Neuronal stem cell (in vitro differentiated cells): Measurements from ENCODE around the gene PRLR.

ENCODE experiments used
- DNase-seq: peaks from one replicate; pipeline ENCODE4 v3.0.0-alpha.2; 2013; ENCODE audit warnings: low spot score
- H2AFZ ChIP-seq: one replicate; pipeline ENCODE4 v1.6.1; 2013; ENCODE audit warnings: mild to moderate bottlenecking, low read length, inconsistent platforms
- H2AK5ac ChIP-seq: 2 replicates; pipeline ENCODE4 v1.6.1; 2013; ENCODE audit warnings: low read depth, mild to moderate bottlenecking, inconsistent platforms, low read length, moderate library complexity, mixed read lengths
- H2BK120ac ChIP-seq: 2 replicates; pipeline ENCODE4 v1.6.1; 2013; ENCODE audit warnings: low read depth, mild to moderate bottlenecking, inconsistent platforms, low read length, moderate library complexity, mixed read lengths
- H2BK12ac ChIP-seq: one replicate; pipeline ENCODE4 v1.6.1; 2013; ENCODE audit warnings: low read length, inconsistent platforms
- H2BK15ac ChIP-seq: 2 replicates; pipeline ENCODE4 v1.6.1; 2013; ENCODE audit warnings: mild to moderate bottlenecking, low read length, inconsistent platforms, mixed read lengths
- H2BK5ac ChIP-seq: one replicate; pipeline ENCODE4 v1.6.1; 2013; ENCODE audit warnings: inconsistent platforms, mild to moderate bottlenecking, low read length, moderate library complexity
- H3K14ac ChIP-seq: one replicate; pipeline ENCODE4 v1.6.1; 2013; ENCODE audit warnings: low read length, inconsistent platforms
- H3K18ac ChIP-seq: 2 replicates; pipeline ENCODE4 v1.6.1; 2013; ENCODE audit warnings: low read length, inconsistent platforms
- H3K23ac ChIP-seq: 2 replicates; pipeline ENCODE4 v1.6.1; 2013; ENCODE audit warnings: low read depth, mild to moderate bottlenecking, mixed read lengths, low read length, inconsistent platforms; ENCODE audit not compliant: poor library complexity
- H3K27ac ChIP-seq: replicated peaks from 3 replicates; pipeline ENCODE4 v1.5.1; 2013; ENCODE audit warnings: low read length, inconsistent platforms
- H3K27me3 ChIP-seq, 3 experiments: 2 replicates each; pipeline ENCODE4 v1.6.1; 2013; ENCODE audit warnings: low read length in 3 of 3, mild to moderate bottlenecking in 2 of 3, inconsistent platforms in 1 of 3, low read depth in 1 of 3, mixed read lengths in 1 of 3, moderate library complexity in 1 of 3; ENCODE audit not compliant: control insufficient read depth in 3 of 3, insufficient read depth in 3 of 3
- H3K36me3 ChIP-seq, 2 donors: replicated peaks in 1 of 2; 2 replicates each; pipeline ENCODE4 v1.6.1; 2013; ENCODE audit warnings: low read length in 2 of 2; ENCODE audit not compliant: control insufficient read depth in 2 of 2, insufficient read depth in 2 of 2
- H3K4ac ChIP-seq: 2 replicates; pipeline ENCODE4 v1.6.1; 2013; ENCODE audit warnings: inconsistent platforms, mild to moderate bottlenecking, low read length, moderate library complexity
- H3K4me1 ChIP-seq, 2 donors: 1 replicate in 1 of 2; 2 replicates in 1 of 2; pipeline ENCODE4 v1.6.1; 2013; ENCODE audit warnings: low read length in 2 of 2, low read depth in 1 of 2; ENCODE audit not compliant: control insufficient read depth in 2 of 2, insufficient read depth in 1 of 2
- H3K4me2 ChIP-seq: one replicate; pipeline ENCODE4 v1.6.1; 2013; ENCODE audit warnings: mild to moderate bottlenecking, low read length, inconsistent platforms; ENCODE audit not compliant: insufficient read depth, poor library complexity, severe bottlenecking
- H3K4me3 ChIP-seq, 2 donors: 2 replicates each; pipeline ENCODE4 v1.5.1; 2013; ENCODE audit warnings: low read length in 2 of 2, mild to moderate bottlenecking in 2 of 2, inconsistent platforms in 1 of 2, moderate library complexity in 1 of 2
- H3K79me1 ChIP-seq: one replicate; pipeline ENCODE4 v1.6.1; 2013; ENCODE audit warnings: low read depth, mild to moderate bottlenecking, inconsistent platforms, low read length, moderate library complexity
- H3K9ac ChIP-seq: one replicate; pipeline ENCODE4 v1.6.1; 2013; ENCODE audit warnings: mild to moderate bottlenecking, low read depth, low read length, inconsistent platforms; ENCODE audit not compliant: poor library complexity
- H3K9me3 ChIP-seq, 2 donors: replicated peaks in 1 of 2; 2 replicates each; pipeline versions ENCODE3 to v1.6.1; 2013; ENCODE audit warnings: low read length in 2 of 2, mild to moderate bottlenecking in 2 of 2, inconsistent platforms in 1 of 2, low read depth in 1 of 2, mixed read lengths in 1 of 2, moderate library complexity in 1 of 2; ENCODE audit not compliant: control insufficient read depth in 2 of 2, insufficient read depth in 1 of 2
- H4K8ac ChIP-seq: one replicate; pipeline ENCODE4 v1.6.1; 2013; ENCODE audit warnings: low read depth, mild to moderate bottlenecking, inconsistent platforms, low read length, moderate library complexity
- H4K91ac ChIP-seq: one replicate; pipeline ENCODE4 v1.6.1; 2013; ENCODE audit warnings: low read length, low read depth, mild to moderate bottlenecking, inconsistent platforms; ENCODE audit not compliant: poor library complexity
- WGBS, 2 donors: extraction: QIAGEN DNeasy Blood & Tissue Kit; methylation state at CpG; one replicate each; pipeline ENCODE4 v1.1.7; 2013; ENCODE audit warnings: missing lambda C conversion rate in 2 of 2, mixed read lengths in 1 of 2; ENCODE audit not compliant: insufficient read length in 2 of 2, insufficient replicate concordance in 1 of 2; ENCODE audit errors: extremely low coverage in 2 of 2; 5-methylcytosine and 5-hydroxymethylcytosine counted together

PRLR gene

GRCh38 chr5:35016174-35017051, 213.9 kb downstream of the PRLR start:
- no peak overlapping the region for H3K4ac ChIP-seq
- no peak overlapping the region for H2AK5ac ChIP-seq
- H2BK5ac ChIP-seq: no peak overlapping the region
- WGBS, 2 donors: no CpG with 5 or more reads among the region's 4 CpGs
- H3K36me3 ChIP-seq: no peaks in the 10 kb centered on the region
- H3K79me1 ChIP-seq: no peaks in the 10 kb centered on the region
- no peaks in the 10 kb centered on the region for H3K9me3 ChIP-seq
- H3K27ac ChIP-seq: no peak overlapping the region
- H3K18ac ChIP-seq: no peak overlapping the region
- H2AFZ ChIP-seq: no peak overlapping the region
- no peak for DNase-seq
- no peaks in the 10 kb centered on the region for H3K4me1 ChIP-seq
- H3K23ac ChIP-seq: no peak overlapping the region
- H3K4me2 ChIP-seq: no peak overlapping the region
- H3K4me3 ChIP-seq: no peak overlapping the region
- no peak overlapping the region for H3K14ac ChIP-seq
- no peak overlapping the region for H4K8ac ChIP-seq
- H3K27me3 ChIP-seq: no peaks in the 10 kb centered on the region
- H4K91ac ChIP-seq: no peak overlapping the region
- H2BK15ac ChIP-seq: no peak overlapping the region
- H2BK12ac ChIP-seq: no peak overlapping the region
- H3K9ac ChIP-seq: no peak overlapping the region
- no peak overlapping the region for H2BK120ac ChIP-seq

DNA sequence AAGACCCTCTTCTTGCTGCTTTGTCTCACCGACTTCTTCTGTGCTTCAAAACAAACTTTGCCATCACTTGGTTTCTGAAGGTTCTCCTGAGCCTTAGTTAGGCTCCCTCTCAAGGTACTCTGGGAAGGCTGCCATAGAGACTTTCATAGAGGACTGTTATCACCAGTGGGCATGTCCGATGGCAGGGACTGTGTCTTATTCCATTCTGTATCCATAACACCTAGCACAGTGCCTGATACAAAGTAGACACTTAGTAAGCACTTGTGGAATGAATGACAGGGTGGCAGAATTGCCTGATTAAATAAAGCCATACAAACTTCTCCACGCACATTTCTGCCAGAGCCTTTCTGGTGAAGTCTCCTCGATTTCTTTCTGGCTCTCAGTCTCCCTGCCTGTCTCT, 215.2 kb downstream of the PRLR start:
- Histone ChIP-seq H3K18ac (no peak overlapping the region), H4K91ac (no peak overlapping the region), H3K4ac (no peak overlapping the region), H3K27me3 (no peaks in the 10 kb centered on the region), H3K4me2 (no peak overlapping the region), H2AFZ (no peak overlapping the region), H3K4me1 (no peaks in the 10 kb centered on the region), H3K79me1 (no peaks in the 10 kb centered on the region), H3K14ac (no peak overlapping the region), H3K4me3 (no peak overlapping the region), H2BK15ac (no peak overlapping the region), H3K36me3 (no peaks in the 10 kb centered on the region), H2BK120ac (no peak overlapping the region), H4K8ac (no peak overlapping the region), H2AK5ac (no peak overlapping the region), H3K9ac (no peak overlapping the region), H2BK12ac (no peak overlapping the region), H2BK5ac (no peak overlapping the region), H3K27ac (no peak overlapping the region), H3K9me3 (no peaks in the 10 kb centered on the region), H3K23ac (no peak overlapping the region)
- DNase-seq: no peak
- no CpG with 5 or more reads among the region's 4 CpGs for WGBS, 2 donors

DNA sequence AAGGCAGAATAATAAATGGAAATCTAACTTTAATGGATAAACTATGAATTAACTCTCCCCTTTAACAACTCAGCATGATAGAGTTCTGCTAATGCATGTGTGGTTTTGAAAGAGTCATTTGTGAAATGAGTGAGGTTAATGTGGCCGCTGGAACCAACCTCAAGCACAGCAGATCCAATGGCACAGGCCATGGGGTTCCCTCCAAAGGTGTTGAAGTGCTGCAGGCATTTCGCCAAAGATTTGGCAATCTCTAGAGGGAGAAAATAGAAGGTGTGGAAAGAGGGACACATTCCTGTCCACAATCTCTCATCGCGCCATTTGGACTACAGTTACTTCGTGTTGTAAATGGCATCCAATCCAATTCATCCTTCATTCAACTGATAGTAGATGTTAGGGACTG, 217.5 kb downstream of the PRLR start:
- Histone ChIP-seq H4K8ac (no peak overlapping the region), H3K27me3 (no peaks in the 10 kb centered on the region), H3K4me1 (peaks cover 0 to 1% of the 10 kb centered on the region in 2 donors), H2BK120ac (no peak overlapping the region), H2BK5ac (no peak overlapping the region), H2BK15ac (no peak overlapping the region), H3K36me3 (no peaks in the 10 kb centered on the region), H3K4me2 (no peak overlapping the region), H3K27ac (no peak overlapping the region), H3K23ac (no peak overlapping the region), H4K91ac (no peak overlapping the region), H3K79me1 (no peaks in the 10 kb centered on the region), H2AFZ (no peak overlapping the region), H2BK12ac (no peak overlapping the region), H3K4me3 (no peak overlapping the region), H2AK5ac (no peak overlapping the region), H3K4ac (no peak overlapping the region), H3K18ac (no peak overlapping the region), H3K9me3 (peaks cover 0 to 4% of the 10 kb centered on the region in 2 donors), H3K14ac (no peak overlapping the region), H3K9ac (no peak overlapping the region)
- no peak for DNase-seq
- no CpG with 5 or more reads among the region's 5 CpGs for WGBS, 2 donors

DNA sequence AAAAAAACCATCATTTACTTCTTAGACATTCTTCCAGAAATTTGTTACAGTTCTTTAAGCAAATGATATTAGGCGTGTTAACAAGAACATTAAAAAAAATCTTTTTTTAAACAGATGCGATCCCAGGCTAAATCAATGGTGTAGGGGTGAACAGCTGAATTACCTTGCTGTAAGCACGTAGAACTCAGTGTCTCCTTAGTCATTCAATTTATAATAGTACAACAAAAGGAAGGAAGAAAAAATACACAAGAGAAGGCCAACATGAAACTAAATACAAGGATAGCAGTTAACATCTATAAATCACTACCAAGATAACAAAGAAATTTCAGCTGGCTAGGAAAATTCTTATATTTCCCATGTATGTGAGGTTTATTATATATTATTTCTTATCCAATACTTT, 217.9 kb downstream of the PRLR start:
- H2AFZ ChIP-seq: no peak overlapping the region
- no peak overlapping the region for H2BK15ac ChIP-seq
- no peaks in the 10 kb centered on the region for H3K27me3 ChIP-seq
- no peak overlapping the region for H4K91ac ChIP-seq
- H3K18ac ChIP-seq: no peak overlapping the region
- no peak overlapping the region for H3K14ac ChIP-seq
- H2BK12ac ChIP-seq: no peak overlapping the region
- H2AK5ac ChIP-seq: no peak overlapping the region
- H3K4me1 ChIP-seq: peaks cover 0 to 1% of the 10 kb centered on the region in 2 donors
- H3K79me1 ChIP-seq: no peaks in the 10 kb centered on the region
- no peak overlapping the region for H3K4me3 ChIP-seq
- no peak overlapping the region for H4K8ac ChIP-seq
- no peak overlapping the region for H3K9ac ChIP-seq
- no peak overlapping the region for H3K4me2 ChIP-seq
- no peak overlapping the region for H3K23ac ChIP-seq
- H2BK120ac ChIP-seq: no peak overlapping the region
- peaks cover 0 to 4% of the 10 kb centered on the region in 2 donors for H3K9me3 ChIP-seq
- H3K27ac ChIP-seq: no peak overlapping the region
- no CpG with 5 or more reads among the region's 3 CpGs for WGBS, 2 donors
- H2BK5ac ChIP-seq: no peak overlapping the region
- H3K4ac ChIP-seq: no peak overlapping the region
- no peaks in the 10 kb centered on the region for H3K36me3 ChIP-seq
- DNase-seq: no peak
